NCI-H2196 (cell line): ENCODE measurements around the gene ZNF414.

Experiments used
- DNase-seq: peaks from one replicate; lab custom pipeline; 2025; ENCODE audit not compliant: unreplicated experiment; lab: John Stamatoyannopoulos, UW

ZNF414 gene

DNA sequence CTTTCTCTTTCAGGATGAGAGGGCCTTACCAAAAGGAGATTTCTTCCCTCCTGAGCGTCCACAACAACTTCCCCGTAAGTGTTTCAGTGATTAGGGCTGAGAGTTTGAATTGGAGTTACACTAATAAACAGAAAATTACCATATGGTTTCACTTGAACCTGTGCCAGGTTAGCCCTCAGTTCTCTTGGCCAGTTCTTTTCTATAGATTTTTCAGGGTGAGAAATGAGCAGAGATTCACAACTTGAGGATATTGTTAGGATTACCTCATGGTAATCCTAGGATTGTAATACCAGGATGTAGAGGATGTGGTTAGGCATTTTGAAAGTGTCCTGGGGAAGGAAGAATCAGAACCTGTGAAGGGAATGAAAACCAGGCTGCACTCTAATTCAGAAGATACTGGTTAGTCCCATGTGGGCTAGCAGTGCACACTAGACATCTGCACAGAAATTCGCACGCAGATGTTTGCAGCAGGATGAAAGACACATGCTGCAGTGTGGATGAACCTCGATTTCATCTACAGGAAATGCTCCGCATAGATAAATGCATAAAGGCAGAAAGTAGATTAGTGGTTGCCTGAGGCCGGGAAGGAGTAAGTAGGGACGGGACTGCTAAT, 45.1 kb downstream of the ZNF414 start:
- DNase-seq, result no peak

- DNase-seq, result no peak
Observed at GRCh38 chr19:8468124-8468523, 45.8 kb downstream of the ZNF414 start.

GRCh38 chr19:8466018-8466417, 47.9 kb downstream of the ZNF414 start:
- no peak for DNase-seq

DNA sequence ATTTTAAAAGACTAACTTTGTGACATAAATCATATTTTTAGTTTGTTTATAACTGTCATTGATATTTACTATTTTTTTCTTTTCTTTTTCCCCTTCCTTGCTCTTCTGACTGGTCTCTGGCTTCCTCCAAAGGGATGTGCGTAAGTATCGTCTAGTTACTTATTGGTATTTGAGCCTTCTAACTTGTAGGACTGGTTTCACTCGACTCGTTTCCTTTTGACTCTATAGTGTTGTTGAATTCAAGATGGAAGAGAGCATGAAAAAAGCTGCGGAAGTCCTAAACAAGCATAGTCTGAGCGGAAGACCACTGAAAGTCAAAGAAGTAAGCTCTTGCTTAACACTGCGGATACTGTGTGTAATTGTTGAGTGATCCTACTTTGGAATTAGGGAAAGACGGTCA, 50.6 kb downstream of the ZNF414 start:
- DNase-seq, result no peak

DNA sequence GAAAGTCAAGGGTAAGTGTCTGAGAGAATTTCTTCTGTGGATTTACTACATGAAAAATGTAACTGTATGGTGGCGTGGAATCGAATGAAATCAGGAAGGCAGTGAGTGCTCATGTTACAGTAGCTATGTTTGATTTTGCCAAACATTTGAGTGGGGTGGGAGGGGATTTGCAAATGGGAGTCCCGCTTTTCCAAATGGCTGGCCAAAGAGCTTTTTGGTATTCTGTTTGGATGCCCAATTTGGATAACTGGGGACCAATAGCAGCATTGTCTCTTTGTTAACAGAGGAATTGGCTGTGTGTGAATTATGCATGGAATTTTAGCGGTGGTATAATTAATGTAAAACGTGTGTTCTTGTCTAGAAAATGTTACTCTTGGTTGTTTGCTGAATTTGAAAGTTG, 51.4 kb downstream of the ZNF414 start:
- no peak for DNase-seq

- no peak for DNase-seq
Observed at GRCh38 chr19:8461891-8462290, 52.1 kb downstream of the ZNF414 start.

DNA sequence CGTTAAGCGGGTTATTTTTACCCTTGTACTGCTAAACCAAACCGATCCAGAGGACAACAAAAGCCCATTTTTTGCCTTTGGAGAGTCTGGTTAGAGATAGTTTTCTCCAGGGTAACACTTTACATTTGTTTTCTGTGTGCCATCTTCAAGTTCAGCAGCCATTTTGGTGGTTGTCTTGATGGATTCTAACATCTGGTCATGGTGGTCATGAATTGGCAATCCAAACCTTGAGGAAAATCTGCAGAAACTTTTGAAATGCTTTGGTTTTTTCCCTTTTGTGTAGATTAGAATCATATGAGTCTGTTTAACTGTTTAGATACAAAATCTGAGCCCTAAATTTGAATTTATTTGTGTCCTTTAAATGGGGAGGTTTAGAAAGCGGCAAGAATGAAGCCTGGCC, 52.6 kb downstream of the ZNF414 start:
- no peak for DNase-seq

- no peak for DNase-seq
Observed at GRCh38 chr19:8460516-8461298, 53.3 kb downstream of the ZNF414 start.
